DOHH2 (cell line): Measurements from ENCODE around the gene SNX5.
"Not testable (repeated sequence)": the region's sequence is repeated elsewhere in the genome, so short reads cannot be mapped to it uniquely, and the experiment has no call there.

Experiments
- H3F3A ChIP-seq: fragments of 200-600 bp; sonication (generic), shearing (Covaris generic); 2 replicates; pipeline ENCODE4 v1.6.0; 2016; ENCODE audit warnings: antibody characterized with exemption, mild to moderate bottlenecking; ENCODE audit not compliant: control insufficient read depth, insufficient read depth
- H3K27ac ChIP-seq: fragments of 200-600 bp; sonication (generic); 2 replicates; pipeline ENCODE4 v1.5.1; 2014; ENCODE audit warnings: low read depth, mild to moderate bottlenecking, low read length, moderate library complexity
- H3K27me3 ChIP-seq: fragments of 200-600 bp; sonication (generic); 2 replicates; pipeline ENCODE4 v1.6.1; 2014; ENCODE audit warnings: mild to moderate bottlenecking, low read length, mixed read lengths; ENCODE audit not compliant: control insufficient read depth
- H3K36me3 ChIP-seq: fragments of 200-600 bp; sonication (generic); 2 replicates; pipeline ENCODE4 v1.6.1; 2014; ENCODE audit warnings: mild to moderate bottlenecking, low read length, moderate library complexity, mixed read lengths; ENCODE audit not compliant: control insufficient read depth
- H3K4me1 ChIP-seq: fragments of 200-600 bp; sonication (generic); 2 replicates; pipeline ENCODE4 v1.6.1; 2014; ENCODE audit warnings: mild to moderate bottlenecking, low read length, mixed read lengths; ENCODE audit not compliant: control insufficient read depth
- H3K4me2 ChIP-seq: fragments of 200-600 bp; sonication (generic); 2 replicates; pipeline ENCODE4 v1.6.0; 2014; ENCODE audit warnings: mild to moderate bottlenecking, low read length, moderate library complexity
- H3K4me3 ChIP-seq: fragments of 200-600 bp; sonication (generic); 2 replicates; pipeline ENCODE4 v1.5.1; 2014; ENCODE audit warnings: mild to moderate bottlenecking, low read length, mixed read lengths
- H3K79me2 ChIP-seq: fragments of 200-600 bp; sonication (generic); 2 replicates; pipeline ENCODE4 v1.6.1; 2014; ENCODE audit warnings: mild to moderate bottlenecking, low read length, mixed read lengths; ENCODE audit not compliant: control insufficient read depth
- H3K9me2 ChIP-seq: fragments of 200-600 bp; sonication (generic); replicated peaks from 2 replicates; pipeline ENCODE4 v1.6.1; 2014; ENCODE audit warnings: mild to moderate bottlenecking, low read length, mixed read lengths; ENCODE audit not compliant: control insufficient read depth
- H3K9me3 ChIP-seq: fragments of 200-600 bp; sonication (generic); 2 replicates; pipeline ENCODE4 v1.6.1; 2014; ENCODE audit warnings: antibody characterized with exemption, low read length, mixed read lengths; ENCODE audit not compliant: control insufficient read depth, insufficient read depth
- H4K20me1 ChIP-seq: fragments of 200-600 bp; sonication (generic); 2 replicates; pipeline ENCODE4 v1.6.0; 2014; ENCODE audit warnings: low read depth, mild to moderate bottlenecking, antibody characterized with exemption, low read length, moderate library complexity; ENCODE audit not compliant: control insufficient read depth, insufficient read depth
- CTCF ChIP-seq: fragments of 200-600 bp; sonication (generic); IDR thresholded peaks from one replicate; pipeline ENCODE4 v1.5.1; 2014; ENCODE audit warnings: antibody characterized with exemption, mild to moderate bottlenecking, low read depth, low read length; ENCODE audit not compliant: poor library complexity, severe bottlenecking
- EZH2phosphoT487 ChIP-seq: fragments of 200-600 bp; sonication (generic); IDR thresholded peaks from 2 replicates; pipeline ENCODE4 v1.6.1; 2017; ENCODE audit warnings: borderline replicate concordance, mild to moderate bottlenecking, antibody characterized with exemption, low read length, moderate library complexity, mixed read lengths

The SNX5 gene

DNA sequence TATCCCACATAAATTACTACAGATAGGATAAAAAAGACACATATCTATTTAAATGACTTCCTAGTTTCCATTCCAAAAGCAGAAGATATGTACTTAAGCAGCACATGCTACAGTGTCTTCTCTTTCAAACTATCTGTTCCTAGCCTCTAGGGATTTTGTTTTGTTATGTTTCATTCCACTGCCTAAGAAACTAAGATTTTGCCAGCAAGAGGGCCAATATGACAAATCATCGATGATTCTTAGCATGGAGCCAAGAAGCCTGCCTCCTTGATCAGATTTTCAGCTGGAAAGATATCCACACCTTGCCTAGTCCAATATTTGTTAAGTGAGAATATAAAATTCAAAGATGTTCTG lies 7.0 kb downstream of the SNX5 start:
- peaks cover 97% of the 10 kb centered on the region for H3K36me3 ChIP-seq
- peaks cover 100% of the 10 kb centered on the region for H3K79me2 ChIP-seq
- H3K4me3 ChIP-seq = peak overlapping the region; percentile 86
- no peaks in the 10 kb centered on the region for H3K9me2 ChIP-seq
- H3K4me2 ChIP-seq = peak overlapping the region; percentile 93
- no peaks in the 10 kb centered on the region for H3K27me3 ChIP-seq
- TF ChIP-seq EZH2phosphoT487 (no peak), CTCF (no peak)
- H3K9me3 ChIP-seq = no peaks in the 10 kb centered on the region
- H3F3A ChIP-seq = peaks cover 91% of the 10 kb centered on the region
- H4K20me1 ChIP-seq = peaks cover 69% of the 10 kb centered on the region
- peak overlapping the region; percentile 86 for H3K27ac ChIP-seq
- H3K4me1 ChIP-seq = peaks cover 95% of the 10 kb centered on the region

GRCh38 chr20:17960927-17961586 lies 7.5 kb downstream of the SNX5 start:
- peak overlapping the region; percentile 93 for H3K4me2 ChIP-seq
- peaks cover 70% of the 10 kb centered on the region for H4K20me1 ChIP-seq
- H3K9me3 ChIP-seq = no peaks in the 10 kb centered on the region
- no peaks in the 10 kb centered on the region for H3K27me3 ChIP-seq
- peak overlapping the region; percentile 86 for H3K4me3 ChIP-seq
- peak overlapping the region; percentile 86 for H3K27ac ChIP-seq
- TF ChIP-seq EZH2phosphoT487 = no peak
- no peak for TF ChIP-seq CTCF
- H3K36me3 ChIP-seq = peaks cover 97% of the 10 kb centered on the region
- H3K9me2 ChIP-seq = no peaks in the 10 kb centered on the region
- peaks cover 100% of the 10 kb centered on the region for H3K4me1 ChIP-seq
- peaks cover 92% of the 10 kb centered on the region for H3F3A ChIP-seq
- H3K79me2 ChIP-seq = peaks cover 100% of the 10 kb centered on the region

DNA sequence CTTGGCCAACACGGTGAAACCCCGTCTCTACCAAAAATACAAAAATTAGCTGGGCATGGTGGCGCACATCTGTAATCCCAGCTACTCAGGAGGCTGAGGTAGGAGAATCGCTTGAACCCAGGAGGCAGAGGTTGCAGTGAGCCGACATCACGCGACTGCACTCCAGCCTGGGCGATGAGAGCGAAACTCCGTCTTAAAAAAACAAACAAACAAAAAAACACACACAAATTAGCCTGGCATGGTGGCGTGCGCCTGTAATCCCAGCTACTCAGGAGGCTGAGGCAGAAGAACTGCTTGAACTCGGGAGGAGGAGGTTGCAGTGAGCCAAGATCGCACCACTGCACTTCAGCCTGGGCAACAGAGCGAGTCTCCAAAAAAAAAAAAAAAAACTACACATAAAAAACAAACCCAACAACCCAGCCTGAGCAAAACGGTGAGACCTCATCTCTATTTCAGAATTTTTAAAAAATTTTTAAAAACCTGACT lies 8.2 kb downstream of the SNX5 start:
- peaks cover 92% of the 10 kb centered on the region for H3F3A ChIP-seq
- H3K4me1 ChIP-seq = peaks cover 100% of the 10 kb centered on the region
- peak overlapping the region; percentile 93 for H3K4me2 ChIP-seq
- peaks cover 70% of the 10 kb centered on the region for H4K20me1 ChIP-seq
- peaks cover 97% of the 10 kb centered on the region for H3K36me3 ChIP-seq
- H3K4me3 ChIP-seq = peak overlapping the region; percentile 86
- not testable (repeated sequence) for H3K9me2 ChIP-seq, H3K9me3 ChIP-seq, H3K27me3 ChIP-seq
- peak overlapping the region; percentile 86 for H3K27ac ChIP-seq
- peaks cover 100% of the 10 kb centered on the region for H3K79me2 ChIP-seq

DNA sequence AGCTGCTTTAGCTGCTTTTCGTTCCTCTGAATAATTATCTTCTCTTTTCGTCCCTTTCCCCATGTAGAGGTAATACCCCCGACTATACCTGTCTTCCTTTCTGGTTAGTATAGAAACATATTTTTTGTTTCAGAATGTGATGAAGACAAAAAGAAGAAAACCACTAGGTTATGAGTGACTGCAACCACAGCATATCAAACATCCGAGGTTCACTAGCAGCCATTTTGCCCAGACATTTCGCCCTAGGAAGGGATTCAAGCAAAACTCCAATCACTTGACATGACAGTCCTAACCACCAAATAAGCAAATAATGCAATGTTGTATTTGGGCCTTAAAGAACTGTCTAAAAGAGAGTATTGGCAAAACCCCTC lies 9.4 kb downstream of the SNX5 start:
- Histone ChIP-seq H3F3A (peaks cover 87% of the 10 kb centered on the region), H3K4me1 (peaks cover 100% of the 10 kb centered on the region), H3K4me2 (peak overlapping the region; percentile 93), H3K9me3 (no peaks in the 10 kb centered on the region), H4K20me1 (peaks cover 68% of the 10 kb centered on the region), H3K9me2 (no peaks in the 10 kb centered on the region), H3K27me3 (no peaks in the 10 kb centered on the region), H3K36me3 (peaks cover 97% of the 10 kb centered on the region), H3K79me2 (peaks cover 100% of the 10 kb centered on the region), H3K4me3 (peak overlapping the region; percentile 86), H3K27ac (peak overlapping the region; percentile 86)
- TF ChIP-seq EZH2phosphoT487 (no peak), CTCF (no peak)
